H1 (cell line): ENCODE data around the gene OTUD4. TPM values are rescaled to one million over a fixed set of nuclear protein-coding genes. Genes with fewer than 3 reads are reported as not detected.

Source experiments
- CTCF ChIA-PET: fragments of 300-600 bp; sonication (Branson Sonifier 250); formaldehyde crosslinking; loops from one replicate; lab custom pipeline; 2021; ENCODE audit not compliant: partially characterized antibody; lab: Charles Lee
- POLR2A ChIA-PET: fragments of 300-600 bp; sonication (Branson Sonifier 250); formaldehyde crosslinking; loops from one replicate; lab custom pipeline; 2021; ENCODE audit warnings: inconsistent platforms; ENCODE audit not compliant: partially characterized antibody; lab: Charles Lee
- DNase-seq, 2 experiments: peaks; one replicate each; pipeline versions ENCODE4 v3.0.0 to v3.0.0-alpha.2; 2010 to 2022; ENCODE audit warnings: low spot score in 2 of 2, low read depth in 1 of 2, mixed read lengths in 1 of 2
- FAIRE-seq: peaks from 2 replicates; lab custom pipeline; 2011; peaks lifted over from hg19 to GRCh38; lab: Jason Lieb, UNC
- H2AFZ ChIP-seq: 2 replicates; pipeline ENCODE4 v1.8.1; 2012; ENCODE audit warnings: low read length, inconsistent platforms
- H2AK5ac ChIP-seq: 2 replicates; pipeline ENCODE4 v1.6.1; 2013; ENCODE audit warnings: low read depth, low read length
- H2BK120ac ChIP-seq: replicated peaks from 2 replicates; pipeline ENCODE3; 2013; ENCODE audit warnings: low read depth, low read length, inconsistent platforms
- H2BK12ac ChIP-seq: 2 replicates; pipeline ENCODE4 v1.6.1; 2013; ENCODE audit warnings: low read depth, low read length
- H2BK15ac ChIP-seq: 2 replicates; pipeline ENCODE4 v1.6.1; 2013; ENCODE audit warnings: low read length
- H2BK20ac ChIP-seq: 2 replicates; pipeline ENCODE4 v1.6.1; 2013; ENCODE audit warnings: low read length
- H2BK5ac ChIP-seq: 2 replicates; pipeline ENCODE4 v1.6.1; 2013; ENCODE audit warnings: low read depth, low read length
- H3K14ac ChIP-seq: 2 replicates; pipeline ENCODE4 v1.6.1; 2013; ENCODE audit warnings: inconsistent platforms; ENCODE audit not compliant: insufficient read length
- H3K18ac ChIP-seq: 2 replicates; pipeline ENCODE4 v1.6.1; 2013; ENCODE audit warnings: low read length; ENCODE audit errors: extremely low read depth
- H3K23ac ChIP-seq: 2 replicates; pipeline ENCODE4 v1.6.1; 2013; ENCODE audit warnings: inconsistent platforms; ENCODE audit not compliant: insufficient read length
- H3K23me2 ChIP-seq: 2 replicates; pipeline ENCODE4 v1.6.1; 2013; ENCODE audit warnings: low read depth, low read length
- H3K27ac ChIP-seq: 2 replicates; pipeline ENCODE4 v1.6.1; 2011; ENCODE audit warnings: low read depth, low read length, inconsistent platforms
- H3K27me3 ChIP-seq, 4 experiments: replicated peaks in 1 of 4; 1 replicate in 1 of 4; 2 replicates in 3 of 4; pipeline versions ENCODE4 v1.6.1 to v1.8.1; 2011 to 2013; ENCODE audit warnings: low read length in 3 of 4, mild to moderate bottlenecking in 3 of 4, inconsistent platforms in 2 of 4, mixed read lengths in 2 of 4, moderate library complexity in 1 of 4; ENCODE audit not compliant: control insufficient read depth in 3 of 4, insufficient read depth in 3 of 4; ENCODE audit errors: extremely low read depth in 1 of 4
- H3K36me3 ChIP-seq, 4 experiments: 2 replicates each; pipeline versions ENCODE4 v1.6.1 to v1.8.1; 2011 to 2013; ENCODE audit warnings: mild to moderate bottlenecking in 4 of 4, low read length in 3 of 4, moderate library complexity in 2 of 4, control low read depth in 1 of 4, inconsistent platforms in 1 of 4; ENCODE audit not compliant: insufficient read depth in 4 of 4, control insufficient read depth in 2 of 4
- H3K4ac ChIP-seq: replicated peaks from 2 replicates; pipeline ENCODE3; 2013; ENCODE audit warnings: low read length, low read depth, mixed read lengths, inconsistent platforms; ENCODE audit not compliant: insufficient read length
- H3K4me1 ChIP-seq, 4 experiments: replicated peaks in 1 of 4; 1 replicate in 1 of 4; 2 replicates in 3 of 4; pipeline versions ENCODE4 v1.6.1 to v1.8.1; 2011 to 2013; ENCODE audit warnings: low read length in 3 of 4, inconsistent platforms in 2 of 4, mixed read lengths in 1 of 4; ENCODE audit not compliant: insufficient read depth in 4 of 4, control insufficient read depth in 3 of 4
- H3K4me2 ChIP-seq, 2 experiments: 2 replicates each; pipeline versions ENCODE4 v1.6.1 to v1.8.1; 2011 to 2013; ENCODE audit warnings: low read depth in 2 of 2, low read length in 2 of 2, control low read depth in 1 of 2, inconsistent platforms in 1 of 2, mild to moderate bottlenecking in 1 of 2; ENCODE audit not compliant: insufficient read depth in 1 of 2
- H3K4me3 ChIP-seq, 4 experiments: fragments of 200-600, 300-600 bp in 1 of 4; sonication (generic), shearing (Covaris generic), sonication (Bioruptor Twin) in 1 of 4; 2 replicates each; pipeline versions ENCODE4 v1.5.1 to v1.8.1; 2011 to 2016; ENCODE audit warnings: low read length in 4 of 4, low read depth in 3 of 4, control low read depth in 2 of 4, inconsistent platforms in 2 of 4, mild to moderate bottlenecking in 2 of 4, mixed read lengths in 1 of 4, moderate library complexity in 1 of 4; ENCODE audit not compliant: insufficient read depth in 2 of 4; ENCODE audit errors: extremely low read depth in 1 of 4
- H3K56ac ChIP-seq: replicated peaks from 2 replicates; pipeline ENCODE3; 2013; ENCODE audit warnings: low read depth, mild to moderate bottlenecking, mixed read lengths, low read length, inconsistent platforms; ENCODE audit not compliant: insufficient read length
- H3K79me1 ChIP-seq: 2 replicates; pipeline ENCODE4 v1.6.1; 2013; ENCODE audit warnings: low read depth, low read length, control low read depth
- H3K79me2 ChIP-seq, 2 experiments: 2 replicates each; pipeline versions ENCODE4 v1.6.1 to v1.8.1; 2012 to 2013; ENCODE audit warnings: low read length in 2 of 2, mild to moderate bottlenecking in 2 of 2, inconsistent platforms in 1 of 2; ENCODE audit not compliant: insufficient read depth in 2 of 2, control insufficient read depth in 1 of 2
- H3K9ac ChIP-seq, 4 experiments: replicated peaks in 1 of 4; 1 replicate in 1 of 4; 2 replicates in 3 of 4; pipeline versions ENCODE4 v1.6.1 to v1.8.1; 2011 to 2013; ENCODE audit warnings: low read depth in 3 of 4, low read length in 3 of 4, control low read depth in 2 of 4, mild to moderate bottlenecking in 2 of 4, moderate library complexity in 2 of 4, inconsistent platforms in 1 of 4; ENCODE audit errors: extremely low read depth in 1 of 4
- H3K9me3 ChIP-seq, 2 experiments: 2 replicates each; pipeline versions ENCODE4 v1.6.1 to v1.8.1; 2012 to 2013; ENCODE audit warnings: mild to moderate bottlenecking in 2 of 2, moderate library complexity in 2 of 2, control low read depth in 1 of 2, inconsistent platforms in 1 of 2, low read depth in 1 of 2, low read length in 1 of 2, mixed read lengths in 1 of 2; ENCODE audit not compliant: insufficient read depth in 2 of 2
- H4K20me1 ChIP-seq, 2 experiments: replicated peaks in 1 of 2; 2 replicates each; pipeline versions ENCODE3 to v1.8.1; 2011 to 2013; ENCODE audit warnings: inconsistent platforms in 2 of 2, low read length in 2 of 2, mild to moderate bottlenecking in 1 of 2; ENCODE audit not compliant: insufficient read depth in 2 of 2, control insufficient read depth in 1 of 2
- H4K5ac ChIP-seq: 2 replicates; pipeline ENCODE4 v1.6.1; 2013; ENCODE audit warnings: low read length, low read depth, mixed read lengths, inconsistent platforms; ENCODE audit not compliant: insufficient read length
- H4K8ac ChIP-seq: 2 replicates; pipeline ENCODE4 v1.8.0; 2013; ENCODE audit warnings: mild to moderate bottlenecking, moderate library complexity, low read length, inconsistent platforms; ENCODE audit not compliant: insufficient read depth; ENCODE audit errors: extremely low read depth
- H4K91ac ChIP-seq: replicated peaks from 2 replicates; pipeline ENCODE3; 2013; ENCODE audit warnings: low read length, mixed read lengths, inconsistent platforms; ENCODE audit not compliant: insufficient read length
- CBX5 ChIP-seq: fragments of 300-800, 300-1000 bp; sonication (generic); IDR thresholded peaks from 2 replicates; pipeline ENCODE4 v1.7.1; 2016; ENCODE audit warnings: antibody characterized with exemption, low read length, low read depth
- CHD1 ChIP-seq: IDR thresholded peaks from 2 replicates; pipeline ENCODE4 v1.6.1; 2012; ENCODE audit warnings: low read depth, low read length, improper control_type of control experiment
- CHD2 ChIP-seq: IDR thresholded peaks from 2 replicates; pipeline ENCODE4 v1.6.1; 2012; ENCODE audit warnings: low read length, improper control_type of control experiment
- E2F6 ChIP-seq: IDR thresholded peaks from 2 replicates; pipeline ENCODE4 v1.6.1; 2012; ENCODE audit warnings: inconsistent platforms
- EGR1 ChIP-seq: IDR thresholded peaks from 2 replicates; pipeline ENCODE4 v1.6.1; 2011; ENCODE audit warnings: low read depth, low read length, borderline replicate concordance
- EP300 ChIP-seq, 2 experiments: IDR thresholded peaks; 1 replicate in 1 of 2; 2 replicates in 1 of 2; pipeline ENCODE4 v1.6.1; 2011 to 2012; ENCODE audit warnings: low read depth in 2 of 2, low read length in 2 of 2, mild to moderate bottlenecking in 2 of 2, borderline replicate concordance in 1 of 2, inconsistent platforms in 1 of 2, moderate library complexity in 1 of 2
- GTF2F1 ChIP-seq: IDR thresholded peaks from 2 replicates; pipeline ENCODE4 v1.6.1; 2012; ENCODE audit warnings: low read depth, low read length, improper control_type of control experiment, borderline replicate concordance
- JUN ChIP-seq: IDR thresholded peaks from 2 replicates; pipeline ENCODE4 v1.6.1; 2011; ENCODE audit warnings: low read depth, mild to moderate bottlenecking, improper control_type of control experiment, low read length
- JUND ChIP-seq: IDR thresholded peaks from 2 replicates; pipeline ENCODE4 v1.6.1; 2011; ENCODE audit warnings: mild to moderate bottlenecking, improper control_type of control experiment, low read length
- KDM1A ChIP-seq: fragments of 200-600, 300-600 bp; sonication (generic); IDR thresholded peaks from 2 replicates; pipeline ENCODE4 v1.7.1; 2016; ENCODE audit warnings: mild to moderate bottlenecking, low read length, borderline replicate concordance
- NRF1 ChIP-seq: IDR thresholded peaks from 2 replicates; pipeline ENCODE4 v1.6.1; 2011; ENCODE audit warnings: mild to moderate bottlenecking, low read depth, low read length, improper control_type of control experiment
- RNF2 ChIP-seq: fragments of 200-900, 300-1000 bp; sonication (generic); IDR thresholded peaks from 2 replicates; pipeline ENCODE4 v1.7.1; 2016; ENCODE audit warnings: borderline replicate concordance, low read depth, mild to moderate bottlenecking, antibody characterized with exemption, low read length; ENCODE audit not compliant: poor library complexity, severe bottlenecking; ENCODE audit errors: missing control alignments
- RXRA ChIP-seq: IDR thresholded peaks from 2 replicates; pipeline ENCODE4 v1.6.1; 2011; ENCODE audit warnings: low read depth, mild to moderate bottlenecking, low read length, moderate library complexity; ENCODE audit not compliant: insufficient read depth
- SUZ12 ChIP-seq: fragments of 200-600 bp; sonication (generic); IDR thresholded peaks from 2 replicates; pipeline ENCODE4 v1.6.1; 2012; ENCODE audit warnings: mild to moderate bottlenecking, inconsistent platforms, low read length, moderate library complexity, mixed read lengths
- WGBS, 2 experiments: shearing (Covaris generic) in 1 of 2; methylation state at CpG; one replicate each; pipeline versions ENCODE4 v1.1.6 to v1.1.7; 2013 to 2015; ENCODE audit warnings: low lambda C conversion rate in 2 of 2, mixed read lengths in 2 of 2, inconsistent platforms in 1 of 2, low coverage in 1 of 2, missing lambda C conversion rate in 1 of 2; ENCODE audit not compliant: insufficient replicate concordance in 2 of 2, insufficient coverage in 1 of 2, insufficient read length in 1 of 2; ENCODE audit errors: extremely low coverage in 1 of 2, missing lambda C conversion rate in 1 of 2; 5-methylcytosine and 5-hydroxymethylcytosine counted together
- polyA plus RNA-seq, 7 experiments: library from polyadenylated mRNA; depleted of rRNA in 3 of 7; stranded (reverse) in 5 of 7; unstranded in 2 of 7; fragments of >200 nt in 5 of 7; fragments of 200-250 nt in 2 of 7; gene quantifications; 1 replicate in 5 of 7; 2 replicates in 1 of 7; 4 replicates in 1 of 7; pipeline versions ENCODE4 v1.2.1 to v1.2.3, GENCODE V29; 2011 to 2013; ENCODE audit warnings: missing spikeins in 2 of 7, mixed read lengths in 2 of 7
- total RNA-seq: library from RNA; stranded (reverse); fragmentation: NEBNext Ultra II Directional; extraction: Animal tissue kit (Norgen Biotek cat#: 25700); gene quantifications from 2 replicates; pipeline ENCODE4 v1.2.1, GENCODE V29; 2021

The OTUD4 gene
- total and polyA plus RNA-seq, 2 of the 8 experiments (the other 6 are each of a cell fraction or from before 2014, with no cell fraction given) = 17.4 to 57.0 TPM

GRCh38 chr4:145186729-145187128 lies 6.3 kb upstream of the OTUD4 start:
- ChIA-PET CTCF (interaction anchor here (0.8 kb wide), 1 partner anchor 47 kb away, joined by 4 read pairs; no protein-coding TSS in a partner anchor), POLR2A (interaction anchor here (1.0 kb wide), 1 partner anchor 55 kb away, joined by 3 read pairs; no protein-coding TSS in a partner anchor)
- DNase-seq (no peak), FAIRE-seq (no peak)
- H2BK120ac ChIP-seq = no peak overlapping the region
- no peak overlapping the region for H3K4ac ChIP-seq
- H3K23me2 ChIP-seq = no peaks in the 10 kb centered on the region
- no peak overlapping the region for H2AK5ac ChIP-seq
- H3K56ac ChIP-seq = no peak overlapping the region
- no peak overlapping the region for H4K5ac ChIP-seq
- no peaks in the 10 kb centered on the region for H3K79me1 ChIP-seq
- no peak overlapping the region for H3K4me3 ChIP-seq
- H3K27me3 ChIP-seq = no peaks in the 10 kb centered on the region
- 94% methylated on average over 3 of the region's 3 CpGs; no CpG with 5 or more reads in 1 of the 2 experiments for WGBS, 2 experiments
- no peak overlapping the region for H3K18ac ChIP-seq
- TF ChIP-seq CHD2 (no peak), EGR1 (no peak), JUN (no peak), NRF1 (no peak), KDM1A (no peak), CHD1 (no peak), CBX5 (no peak), SUZ12 (no peak), JUND (no peak), RXRA (no peak), GTF2F1 (no peak), RNF2 (no peak), E2F6 (no peak), EP300 (IDR thresholded peaks at IDR 0.05; ENCODE audit: borderline replicate concordance in 1 of 2, low read depth in 2 of 2, low read length in 2 of 2) (no peak)
- H4K20me1 ChIP-seq = no peaks in the 10 kb centered on the region
- H3K9ac ChIP-seq = no peak overlapping the region
- H3K27ac ChIP-seq = no peak overlapping the region
- H3K14ac ChIP-seq = no peak overlapping the region
- no peak overlapping the region for H3K4me2 ChIP-seq
- no peak overlapping the region for H2AFZ ChIP-seq
- no peaks in the 10 kb centered on the region for H3K79me2 ChIP-seq
- H2BK5ac ChIP-seq = no peak overlapping the region
- no peaks in the 10 kb centered on the region for H3K9me3 ChIP-seq
- no peaks in the 10 kb centered on the region for H3K36me3 ChIP-seq
- H2BK12ac ChIP-seq = no peak overlapping the region
- no peak overlapping the region for H4K91ac ChIP-seq
- no peak overlapping the region for H4K8ac ChIP-seq
- H2BK20ac ChIP-seq = no peak overlapping the region
- H3K23ac ChIP-seq = no peak overlapping the region
- H2BK15ac ChIP-seq = no peak overlapping the region
- no peaks in the 10 kb centered on the region for H3K4me1 ChIP-seq
